ENCODE measurements around the gene AMDHD2.
A peak's percentile ranks its signal among the peaks of the same experiment; 100 is the strongest.

The AMDHD2 gene

GRCh38 chr16:2520784-2521531, 787 bp downstream of the AMDHD2 start:
- ChIA-PET CTCF (no interaction called here), POLR2A (interaction anchor here (0.9 to 1.8 kb wide), 7 partner anchors 8 to 242 kb away, joined by 3 to 8 read pairs (median 5); partner anchors contain the start of gene CEMP1)
- no peak for DNase-seq (ENCODE audit: extremely low spot score)
- TF ChIP-seq ZNF384 (IDR thresholded peaks at IDR 0.05) (no peak), PKNOX1 (IDR thresholded peaks at IDR 0.05) (peak; percentile 38; the same call in 1 of the 2 replicates), FOXM1 (IDR thresholded peaks at IDR 0.05; ENCODE audit: borderline replicate concordance) (no peak), FOXA1 (IDR thresholded peaks at IDR 0.05) (no peak)

DNA sequence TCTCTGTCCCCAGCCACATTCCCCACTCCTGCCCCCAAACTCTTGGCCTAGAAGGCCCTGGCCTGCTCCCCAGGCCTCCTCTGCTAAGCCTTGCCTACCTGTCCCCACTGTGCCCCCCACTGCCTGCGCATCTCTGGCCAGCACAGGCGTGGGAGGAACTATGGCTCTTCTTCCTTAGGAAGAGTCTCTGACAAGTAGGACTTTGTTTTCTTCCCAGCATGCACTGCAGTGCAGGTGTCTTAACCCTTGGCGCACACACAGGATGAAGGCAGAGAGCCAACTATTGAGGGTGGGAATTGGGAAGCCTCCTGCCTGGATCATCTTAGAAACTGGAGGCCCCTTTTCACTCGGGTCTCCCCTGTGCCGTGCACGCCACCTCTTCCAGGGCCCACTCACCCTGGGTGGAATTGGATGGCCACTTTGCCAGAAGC, 3.6 kb downstream of the AMDHD2 start:
- TF ChIP-seq ARNT (IDR thresholded peaks at IDR 0.05) (no peak), LEF1 (IDR thresholded peaks at IDR 0.05; ENCODE audit: borderline replicate concordance) (no peak), FOXM1 (IDR thresholded peaks at IDR 0.05; ENCODE audit: borderline replicate concordance) (no peak), ZNF384 (IDR thresholded peaks at IDR 0.05) (no peak), SUZ12 (IDR thresholded peaks at IDR 0.05) (no peak), SP1 (IDR thresholded peaks at IDR 0.05) (no peak), NFRKB (IDR thresholded peaks at IDR 0.05) (no peak), BHLHE40 (IDR thresholded peaks at IDR 0.05; ENCODE audit: borderline replicate concordance) (no peak)
- no peak for DNase-seq (ENCODE audit: extremely low spot score)
- ChIA-PET CTCF (no interaction called here), POLR2A (no interaction called here)

DNA sequence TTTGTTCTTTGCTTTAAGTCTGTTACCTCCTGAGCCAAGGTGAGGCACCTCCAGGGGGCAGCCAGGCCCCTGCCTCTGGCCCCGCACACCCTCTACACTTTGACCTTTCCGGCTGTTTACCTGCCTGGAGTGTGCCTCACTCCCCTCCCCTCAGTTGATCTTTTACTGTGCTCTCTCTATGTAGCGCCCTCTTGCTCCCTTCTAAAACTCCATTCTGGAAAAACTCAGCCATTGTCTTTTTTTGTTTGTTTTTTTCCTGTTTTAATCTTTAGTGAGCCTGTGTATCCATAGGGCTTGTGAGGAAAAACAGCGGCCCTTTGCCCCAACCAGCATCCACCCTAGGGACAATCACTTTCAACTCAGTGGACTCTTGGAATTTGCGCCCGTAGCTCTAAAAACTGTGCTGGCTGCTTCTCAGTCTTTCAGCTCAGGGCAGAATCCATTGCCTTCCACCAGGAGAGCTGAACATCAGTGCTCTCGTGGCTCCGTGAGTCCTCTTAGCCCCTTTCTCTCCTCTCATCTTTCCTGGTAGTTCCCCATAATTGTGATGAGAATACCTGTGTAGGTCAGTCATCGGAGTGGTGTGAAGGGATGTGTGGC, 4.3 kb downstream of the AMDHD2 start:
- ChIA-PET CTCF (no interaction called here), POLR2A (no interaction called here)
- DNase-seq (ENCODE audit: extremely low spot score) = no peak
- no peak for TF ChIP-seq ZNF384 (IDR thresholded peaks at IDR 0.05)
- TF ChIP-seq ELF4 (IDR thresholded peaks at IDR 0.05) = no peak
- no peak for TF ChIP-seq CTBP1 (IDR thresholded peaks at IDR 0.05; ENCODE audit: borderline replicate concordance)
- TF ChIP-seq FOXA1 (IDR thresholded peaks at IDR 0.05) = no peak

DNA sequence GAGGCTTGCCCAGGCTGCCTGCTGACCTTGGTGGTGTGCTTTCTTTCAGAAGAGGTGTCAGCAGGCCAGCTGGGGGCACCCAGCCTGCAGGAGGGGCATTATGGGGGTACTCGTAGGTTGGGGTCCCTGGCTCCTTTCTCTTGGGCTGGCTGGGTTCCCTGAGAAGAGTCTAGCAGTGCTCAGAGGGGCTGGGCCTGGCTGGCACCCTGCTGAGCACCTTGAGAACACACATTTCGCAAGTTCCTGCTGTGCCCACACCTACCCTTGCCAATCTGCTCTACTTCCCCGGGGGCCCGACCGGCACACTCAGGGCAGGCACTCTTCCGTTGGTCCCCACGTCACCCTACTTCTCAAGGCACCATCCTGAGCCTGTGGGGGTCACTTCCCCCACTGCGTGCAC, 6.0 kb downstream of the AMDHD2 start:
- no peak for TF ChIP-seq CTBP1 (IDR thresholded peaks at IDR 0.05; ENCODE audit: borderline replicate concordance)
- no peak for TF ChIP-seq TARDBP (IDR thresholded peaks at IDR 0.05)
- TF ChIP-seq BHLHE40 (IDR thresholded peaks at IDR 0.05; ENCODE audit: borderline replicate concordance) = no peak
- no peak for TF ChIP-seq HDGF (IDR thresholded peaks at IDR 0.05; ENCODE audit: borderline replicate concordance)
- TF ChIP-seq LEF1 (IDR thresholded peaks at IDR 0.05; ENCODE audit: borderline replicate concordance) = no peak
- no peak for TF ChIP-seq FOXA1 (IDR thresholded peaks at IDR 0.05)
- TF ChIP-seq NFRKB (IDR thresholded peaks at IDR 0.05) = no peak
- TF ChIP-seq FOXM1 (IDR thresholded peaks at IDR 0.05; ENCODE audit: borderline replicate concordance) = no peak
- no peak for TF ChIP-seq SUZ12 (IDR thresholded peaks at IDR 0.05)
- TF ChIP-seq L3MBTL2 (conservative IDR thresholded peaks at IDR 0.05) = no peak
- no peak for TF ChIP-seq PKNOX1 (IDR thresholded peaks at IDR 0.05)
- no peak for TF ChIP-seq FOXK2 (IDR thresholded peaks at IDR 0.05)
- no peak for TF ChIP-seq ELF4 (IDR thresholded peaks at IDR 0.05)
- no peak for TF ChIP-seq ARNT (IDR thresholded peaks at IDR 0.05)
- TF ChIP-seq SP1 (IDR thresholded peaks at IDR 0.05) = no peak
- CTCF ChIA-PET = no interaction called here
- DNase-seq (ENCODE audit: extremely low spot score) = no peak
- POLR2A ChIA-PET = no interaction called here

DNA sequence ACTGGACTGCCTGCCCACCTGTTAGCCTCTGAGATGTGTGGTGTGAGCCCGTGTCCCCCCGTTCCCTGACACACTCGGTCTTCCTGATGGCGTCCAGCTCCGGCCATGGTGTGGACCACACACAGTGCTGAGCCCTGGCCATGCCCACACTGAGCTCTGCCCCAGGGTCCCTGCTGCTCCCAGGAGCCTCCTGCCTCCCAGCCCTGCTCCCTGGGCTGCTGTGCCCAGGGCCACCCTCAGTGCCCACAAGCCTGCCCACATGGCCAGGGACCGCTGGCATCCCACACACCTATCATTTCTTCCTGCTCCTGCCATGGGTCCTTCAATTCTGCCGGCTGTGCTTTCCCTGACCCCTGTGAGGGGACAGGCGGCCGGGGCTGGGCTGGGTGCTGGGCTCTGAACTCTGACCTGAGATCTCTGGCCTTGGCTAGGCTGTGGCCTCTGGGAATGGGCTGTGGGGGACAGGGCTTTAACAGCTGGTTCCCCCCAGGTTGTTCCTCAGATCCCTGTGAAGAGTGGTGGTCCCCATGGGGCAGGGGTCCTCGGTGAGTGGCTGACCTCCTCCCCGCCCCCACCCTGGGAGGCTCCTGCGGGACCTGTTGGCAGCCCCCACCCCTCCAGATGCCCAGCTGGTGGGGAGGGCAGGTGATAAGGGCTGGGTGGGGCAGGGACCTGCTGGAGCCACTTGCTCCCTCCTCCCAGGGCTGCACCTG, 7.1 kb downstream of the AMDHD2 start:
- DNase-seq (ENCODE audit: extremely low spot score) = no peak
- ChIA-PET CTCF (no interaction called here), POLR2A (no interaction called here)
- TF ChIP-seq L3MBTL2 (conservative IDR thresholded peaks at IDR 0.05) = no peak
- TF ChIP-seq LEF1 (IDR thresholded peaks at IDR 0.05; ENCODE audit: borderline replicate concordance) = no peak
- no peak for TF ChIP-seq HDGF (IDR thresholded peaks at IDR 0.05; ENCODE audit: borderline replicate concordance)
- no peak for TF ChIP-seq FOXK2 (IDR thresholded peaks at IDR 0.05)
- no peak for TF ChIP-seq TARDBP (IDR thresholded peaks at IDR 0.05)

DNA sequence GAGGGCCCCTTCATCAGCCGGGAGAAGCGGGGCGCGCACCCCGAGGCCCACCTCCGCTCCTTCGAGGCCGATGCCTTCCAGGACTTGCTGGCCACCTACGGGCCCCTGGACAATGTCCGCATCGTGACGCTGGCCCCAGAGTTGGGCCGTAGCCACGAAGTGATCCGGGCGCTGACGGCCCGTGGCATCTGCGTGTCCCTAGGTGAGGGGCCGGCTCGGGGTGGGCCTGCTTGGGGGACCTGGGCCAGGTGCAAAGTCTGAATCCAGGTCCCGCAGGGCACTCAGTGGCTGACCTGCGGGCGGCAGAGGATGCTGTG, 7.6 kb downstream of the AMDHD2 start:
- ChIA-PET CTCF (no interaction called here), POLR2A (no interaction called here)
- no peak for TF ChIP-seq ZNF384 (IDR thresholded peaks at IDR 0.05)
- TF ChIP-seq TARDBP (IDR thresholded peaks at IDR 0.05) = no peak
- TF ChIP-seq HDGF (IDR thresholded peaks at IDR 0.05; ENCODE audit: borderline replicate concordance) = no peak
- no peak for TF ChIP-seq LEF1 (IDR thresholded peaks at IDR 0.05; ENCODE audit: borderline replicate concordance)
- no peak for TF ChIP-seq ARNT (IDR thresholded peaks at IDR 0.05)

More for the DNA sequence above, 7.6 kb downstream of the AMDHD2 start:
- no peak for DNase-seq (ENCODE audit: extremely low spot score)

All from HEK293T (cell line).